HepG2 (cell line): ENCODE measurements around the gene NUP35. TPM values are rescaled to one million over a fixed set of nuclear protein-coding genes. Genes with fewer than 3 reads are reported as not detected.

ENCODE experiments used
- ATF7-NPFF ChIP-seq: sonication (generic); formaldehyde crosslinking; IDR thresholded peaks from 2 replicates; pipeline ENCODE4 v1.8.1; 2023; ENCODE audit warnings: mild to moderate bottlenecking, low read depth, missing genetic modification reagents, moderate library complexity
- CC2D1A ChIP-seq: sonication (generic); formaldehyde crosslinking; IDR thresholded peaks from 2 replicates; pipeline ENCODE4 v1.8.1; 2023; ENCODE audit warnings: mild to moderate bottlenecking, missing genetic modification reagents
- DR1 ChIP-seq: sonication (generic); formaldehyde crosslinking; IDR thresholded peaks from 2 replicates; pipeline ENCODE4 v1.8.0; 2021; ENCODE audit warnings: mild to moderate bottlenecking, missing genetic modification reagents, inconsistent platforms
- ISL2 ChIP-seq: sonication (generic); formaldehyde crosslinking; IDR thresholded peaks from 2 replicates; pipeline ENCODE4 v1.5.0; 2020; ENCODE audit warnings: missing genetic modification reagents
- NFIC ChIP-seq: IDR thresholded peaks from 2 replicates; pipeline ENCODE4 v1.6.1; 2012; ENCODE audit warnings: mild to moderate bottlenecking, low read length, inconsistent platforms
- PHF5A ChIP-seq: IDR thresholded peaks from one replicate; pipeline ENCODE4 v1.6.1; 2018; ENCODE audit warnings: low read depth, missing genetic modification reagents; ENCODE audit not compliant: unreplicated experiment
- RFX1 ChIP-seq: fragments of 450-650 bp; IDR thresholded peaks from 2 replicates; pipeline ENCODE4 v1.6.1; 2017
- SP140L ChIP-seq: sonication (generic); formaldehyde crosslinking; IDR thresholded peaks from 2 replicates; pipeline ENCODE4 v1.4.0; 2020; ENCODE audit warnings: missing genetic modification reagents, borderline replicate concordance
- YEATS2 ChIP-seq: sonication (generic); formaldehyde crosslinking; IDR thresholded peaks from 2 replicates; pipeline ENCODE4 v1.4.0; 2020; ENCODE audit warnings: missing genetic modification reagents, borderline replicate concordance
- ZBTB7B ChIP-seq: sonication (generic); formaldehyde crosslinking; IDR thresholded peaks from 2 replicates; pipeline ENCODE4 v1.4.0; 2020; ENCODE audit warnings: missing genetic modification reagents
- ZNF17 ChIP-seq: sonication (generic); formaldehyde crosslinking; IDR thresholded peaks from 2 replicates; pipeline ENCODE4 v1.5.0; 2020; ENCODE audit warnings: mild to moderate bottlenecking, missing genetic modification reagents
- ZNF605 ChIP-seq: sonication (generic); formaldehyde crosslinking; IDR thresholded peaks from 2 replicates; pipeline ENCODE4 v1.8.0; 2022; ENCODE audit warnings: mild to moderate bottlenecking, missing genetic modification reagents
- ZNF607 ChIP-seq: sonication (generic); formaldehyde crosslinking; IDR thresholded peaks from 2 replicates; pipeline ENCODE4 v1.5.1; 2020; ENCODE audit warnings: missing genetic modification reagents, mild to moderate bottlenecking, borderline replicate concordance
- ZNF703 ChIP-seq: sonication (generic); formaldehyde crosslinking; IDR thresholded peaks from 2 replicates; pipeline ENCODE4 v1.5.1; 2020; ENCODE audit warnings: missing genetic modification reagents, mild to moderate bottlenecking, moderate library complexity, borderline replicate concordance
- polyA plus RNA-seq, 8 experiments: library from polyadenylated mRNA; depleted of rRNA in 3 of 8; stranded (reverse) in 7 of 8; unstranded in 1 of 8; fragments of >200 nt; fragmentation: Illumina TruSeq in 4 of 8; extraction: Trizol in 4 of 8; gene quantifications; 2 replicates each; pipeline versions ENCODE4 v1.2.1 to v1.2.3, GENCODE V29; 2011 to 2016; ENCODE audit warnings: low read depth in 4 of 8, missing spikeins in 1 of 8, mixed read lengths in 1 of 8; ENCODE audit not compliant: insufficient read depth in 1 of 8
- total RNA-seq, 5 experiments: library from RNA; depleted of rRNA; stranded (reverse); fragments of >200 nt; fragmentation: Illumina TruSeq; extraction: Trizol; gene quantifications; 2 replicates each; pipeline ENCODE4 v1.2.3, GENCODE V29; 2016; ENCODE audit warnings: low read depth in 1 of 5
- TF ChIP-seq, protein P1 (sequence below), 2 experiments: fragments of 450-650 bp in 1 of 2; sonication (generic) in 1 of 2; formaldehyde crosslinking; IDR thresholded peaks; 2 replicates each; pipeline versions ENCODE4 v1.5.0 to v1.8.0; 2020 to 2022; ENCODE audit warnings: mild to moderate bottlenecking in 1 of 2, missing genetic modification reagents in 1 of 2
- TF ChIP-seq, protein P2 (sequence below), 2 experiments: sonication (generic) in 1 of 2; formaldehyde crosslinking in 1 of 2; IDR thresholded peaks; 2 replicates each; pipeline versions ENCODE4 v1.4.0 to v1.6.1; 2016 to 2020; ENCODE audit warnings: borderline replicate concordance in 1 of 2, low read depth in 1 of 2, mild to moderate bottlenecking in 1 of 2, missing genetic modification reagents in 1 of 2
- TF ChIP-seq, protein P3 (sequence below): sonication (generic); formaldehyde crosslinking; IDR thresholded peaks from 2 replicates; pipeline ENCODE4 v1.4.0; 2020; ENCODE audit warnings: missing genetic modification reagents
- TF ChIP-seq, protein P4 (sequence below), 2 experiments: sonication (generic) in 1 of 2; formaldehyde crosslinking in 1 of 2; IDR thresholded peaks; 2 replicates each; pipeline versions ENCODE4 v1.4.0 to v1.6.1; 2018 to 2020; ENCODE audit warnings: missing genetic modification reagents in 2 of 2, borderline replicate concordance in 1 of 2, low read depth in 1 of 2, mild to moderate bottlenecking in 1 of 2, missing biosample characterization in 1 of 2

The NUP35 gene
- total and polyA plus RNA-seq, 2 of the 13 experiments (the other 11 are each of a cell fraction or from before 2014, with no cell fraction given), result 16.9 to 53.6 TPM

DNA sequence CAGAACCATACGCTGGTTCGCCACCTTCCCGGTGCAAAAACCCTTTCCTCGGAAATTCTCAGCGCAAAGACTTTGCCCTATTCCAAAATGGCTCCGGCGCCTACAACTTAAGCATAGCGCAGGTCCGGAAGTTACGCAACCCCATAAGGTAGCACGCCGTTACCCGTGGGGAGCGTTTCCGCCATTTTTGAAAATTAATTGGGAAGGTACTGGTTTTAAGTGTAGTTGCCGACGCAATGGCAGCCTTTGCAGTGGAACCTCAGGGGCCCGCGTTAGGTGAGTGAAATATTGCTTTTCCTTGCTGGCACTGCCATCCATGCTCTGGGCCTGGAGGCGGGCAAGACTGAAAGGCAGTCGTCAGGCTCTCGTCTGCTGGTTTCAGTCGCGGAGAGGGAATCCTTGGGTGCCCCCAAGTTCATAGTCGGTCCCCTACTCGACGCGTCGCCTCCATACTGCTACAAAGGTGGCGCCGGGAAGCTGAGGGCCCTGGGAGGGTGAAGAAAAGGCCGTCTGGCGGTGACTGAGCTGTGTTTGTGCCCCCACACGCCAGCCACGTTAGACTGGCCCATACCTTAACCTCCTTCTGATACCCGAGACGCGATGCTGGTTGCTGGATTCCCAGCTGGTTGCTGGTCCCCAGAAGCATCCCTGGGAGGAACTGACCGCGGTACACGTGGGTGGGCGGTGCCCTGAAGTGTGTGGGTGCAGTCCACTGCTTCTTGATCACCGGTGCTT lies at the start of gene NUP35 (continued):
- 0 out of 2 replicates have a peak, but pooled peaks have one; percentile 23 for TF ChIP-seq ZNF605 (CRISPR knock-in tag)
- TF ChIP-seq ZBTB7B, result peak; percentile 88
- peak; percentile 75 for TF ChIP-seq ISL2 (CRISPR knock-in tag)
- peak; percentile 43; the same call in 1 of the 2 replicates for TF ChIP-seq ZNF607 (CRISPR knock-in tag)
- TF ChIP-seq ZNF703 (CRISPR knock-in tag), result peak; percentile 59; the same call in 1 of the 2 replicates
- peak; percentile 53 for TF ChIP-seq ATF7-NPFF (CRISPR knock-in tag)
- TF ChIP-seq, protein P1, sequence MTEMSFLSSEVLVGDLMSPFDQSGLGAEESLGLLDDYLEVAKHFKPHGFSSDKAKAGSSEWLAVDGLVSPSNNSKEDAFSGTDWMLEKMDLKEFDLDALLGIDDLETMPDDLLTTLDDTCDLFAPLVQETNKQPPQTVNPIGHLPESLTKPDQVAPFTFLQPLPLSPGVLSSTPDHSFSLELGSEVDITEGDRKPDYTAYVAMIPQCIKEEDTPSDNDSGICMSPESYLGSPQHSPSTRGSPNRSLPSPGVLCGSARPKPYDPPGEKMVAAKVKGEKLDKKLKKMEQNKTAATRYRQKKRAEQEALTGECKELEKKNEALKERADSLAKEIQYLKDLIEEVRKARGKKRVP (CRISPR knock-in tag; IDR thresholded peaks at IDR 0.05), result peak in 1 of 2 experiments; percentile 84; a peak in 2 of 4 replicates
- peak; percentile 59 for TF ChIP-seq PHF5A (CRISPR knock-in tag)
- TF ChIP-seq, protein P2, sequence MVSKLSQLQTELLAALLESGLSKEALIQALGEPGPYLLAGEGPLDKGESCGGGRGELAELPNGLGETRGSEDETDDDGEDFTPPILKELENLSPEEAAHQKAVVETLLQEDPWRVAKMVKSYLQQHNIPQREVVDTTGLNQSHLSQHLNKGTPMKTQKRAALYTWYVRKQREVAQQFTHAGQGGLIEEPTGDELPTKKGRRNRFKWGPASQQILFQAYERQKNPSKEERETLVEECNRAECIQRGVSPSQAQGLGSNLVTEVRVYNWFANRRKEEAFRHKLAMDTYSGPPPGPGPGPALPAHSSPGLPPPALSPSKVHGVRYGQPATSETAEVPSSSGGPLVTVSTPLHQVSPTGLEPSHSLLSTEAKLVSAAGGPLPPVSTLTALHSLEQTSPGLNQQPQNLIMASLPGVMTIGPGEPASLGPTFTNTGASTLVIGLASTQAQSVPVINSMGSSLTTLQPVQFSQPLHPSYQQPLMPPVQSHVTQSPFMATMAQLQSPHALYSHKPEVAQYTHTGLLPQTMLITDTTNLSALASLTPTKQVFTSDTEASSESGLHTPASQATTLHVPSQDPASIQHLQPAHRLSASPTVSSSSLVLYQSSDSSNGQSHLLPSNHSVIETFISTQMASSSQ (IDR thresholded peaks at IDR 0.05; ENCODE audit: low read depth), result 0 out of 2 replicates have a peak, but pooled peaks have one; percentile 28
- TF ChIP-seq, protein P2 (CRISPR knock-in tag; IDR thresholded peaks at IDR 0.05; ENCODE audit: borderline replicate concordance), result peak; percentile 60; the same call in 1 of the 2 replicates
- TF ChIP-seq NFIC, result peak; percentile 66; the same call in 1 of the 2 replicates
- TF ChIP-seq, protein P3, sequence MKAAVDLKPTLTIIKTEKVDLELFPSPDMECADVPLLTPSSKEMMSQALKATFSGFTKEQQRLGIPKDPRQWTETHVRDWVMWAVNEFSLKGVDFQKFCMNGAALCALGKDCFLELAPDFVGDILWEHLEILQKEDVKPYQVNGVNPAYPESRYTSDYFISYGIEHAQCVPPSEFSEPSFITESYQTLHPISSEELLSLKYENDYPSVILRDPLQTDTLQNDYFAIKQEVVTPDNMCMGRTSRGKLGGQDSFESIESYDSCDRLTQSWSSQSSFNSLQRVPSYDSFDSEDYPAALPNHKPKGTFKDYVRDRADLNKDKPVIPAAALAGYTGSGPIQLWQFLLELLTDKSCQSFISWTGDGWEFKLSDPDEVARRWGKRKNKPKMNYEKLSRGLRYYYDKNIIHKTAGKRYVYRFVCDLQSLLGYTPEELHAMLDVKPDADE (CRISPR knock-in tag), result no peak
- TF ChIP-seq, protein P4, sequence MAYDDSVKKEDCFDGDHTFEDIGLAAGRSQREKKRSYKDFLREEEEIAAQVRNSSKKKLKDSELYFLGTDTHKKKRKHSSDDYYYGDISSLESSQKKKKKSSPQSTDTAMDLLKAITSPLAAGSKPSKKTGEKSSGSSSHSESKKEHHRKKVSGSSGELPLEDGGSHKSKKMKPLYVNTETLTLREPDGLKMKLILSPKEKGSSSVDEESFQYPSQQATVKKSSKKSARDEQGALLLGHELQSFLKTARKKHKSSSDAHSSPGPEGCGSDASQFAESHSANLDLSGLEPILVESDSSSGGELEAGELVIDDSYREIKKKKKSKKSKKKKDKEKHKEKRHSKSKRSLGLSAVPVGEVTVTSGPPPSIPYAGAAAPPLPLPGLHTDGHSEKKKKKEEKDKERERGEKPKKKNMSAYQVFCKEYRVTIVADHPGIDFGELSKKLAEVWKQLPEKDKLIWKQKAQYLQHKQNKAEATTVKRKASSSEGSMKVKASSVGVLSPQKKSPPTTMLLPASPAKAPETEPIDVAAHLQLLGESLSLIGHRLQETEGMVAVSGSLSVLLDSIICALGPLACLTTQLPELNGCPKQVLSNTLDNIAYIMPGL (CRISPR knock-in tag; IDR thresholded peaks at IDR 0.05; ENCODE audit: borderline replicate concordance in 1 of 2, low read depth in 1 of 2), result peak in 1 of 2 experiments; percentile 47; a peak in 2 of 4 replicates
- TF ChIP-seq CC2D1A (CRISPR knock-in tag), result no peak
- TF ChIP-seq DR1 (CRISPR knock-in tag), result no peak
- TF ChIP-seq ZNF17 (CRISPR knock-in tag), result no peak
- peak; percentile 94 for TF ChIP-seq YEATS2
- 0 out of 2 replicates have a peak, but pooled peaks have one; percentile 66 for TF ChIP-seq SP140L (CRISPR knock-in tag)
- no peak for TF ChIP-seq RFX1
